Loucy (cell line): Measurements from ENCODE around the gene ZBTB16.

Source experiments
- CTCF ChIP-seq: fragments of 200-600 bp; sonication (generic); conservative IDR thresholded peaks from 2 replicates; pipeline ENCODE4 v1.5.1; 2014; ENCODE audit warnings: mild to moderate bottlenecking, antibody characterized with exemption, low read length
- EZH2phosphoT487 ChIP-seq: fragments of 200-600 bp; IDR thresholded peaks from 2 replicates; pipeline ENCODE4 v1.6.1; 2018; ENCODE audit warnings: antibody characterized with exemption, mild to moderate bottlenecking, moderate library complexity, borderline replicate concordance

GRCh38 chr11:114054806-114055205 lies 4.7 kb upstream of the ZBTB16 start:
- TF ChIP-seq CTCF (no peak), EZH2phosphoT487 (no peak)
